Fibroblast of villous mesenchyme (primary cell): ENCODE data around the gene KIF11. TPM values are rescaled to one million over a fixed set of nuclear protein-coding genes. Genes with fewer than 3 reads are reported as not detected.

Source experiments
- DNase-seq: peaks from one replicate; pipeline ENCODE4 v3.0.0-alpha.2; 2010; ENCODE audit warnings: low read depth
- H3K4me3 ChIP-seq: 2 replicates; pipeline ENCODE4 v1.5.1; 2011; ENCODE audit warnings: low read depth, mild to moderate bottlenecking, low read length
- total RNA-seq: library from RNA; depleted of rRNA; stranded (reverse); fragments of >200 nt; gene quantifications from 2 replicates; pipeline ENCODE4 v1.2.3, GENCODE V29; 2012
- TF ChIP-seq, protein P1 (sequence below): IDR thresholded peaks from 2 replicates; pipeline ENCODE4 v1.5.1; 2012; ENCODE audit warnings: low read depth, mild to moderate bottlenecking, low read length; ENCODE audit not compliant: insufficient read depth

The KIF11 gene
- total RNA-seq, 1 donor: 20.7 TPM

DNA sequence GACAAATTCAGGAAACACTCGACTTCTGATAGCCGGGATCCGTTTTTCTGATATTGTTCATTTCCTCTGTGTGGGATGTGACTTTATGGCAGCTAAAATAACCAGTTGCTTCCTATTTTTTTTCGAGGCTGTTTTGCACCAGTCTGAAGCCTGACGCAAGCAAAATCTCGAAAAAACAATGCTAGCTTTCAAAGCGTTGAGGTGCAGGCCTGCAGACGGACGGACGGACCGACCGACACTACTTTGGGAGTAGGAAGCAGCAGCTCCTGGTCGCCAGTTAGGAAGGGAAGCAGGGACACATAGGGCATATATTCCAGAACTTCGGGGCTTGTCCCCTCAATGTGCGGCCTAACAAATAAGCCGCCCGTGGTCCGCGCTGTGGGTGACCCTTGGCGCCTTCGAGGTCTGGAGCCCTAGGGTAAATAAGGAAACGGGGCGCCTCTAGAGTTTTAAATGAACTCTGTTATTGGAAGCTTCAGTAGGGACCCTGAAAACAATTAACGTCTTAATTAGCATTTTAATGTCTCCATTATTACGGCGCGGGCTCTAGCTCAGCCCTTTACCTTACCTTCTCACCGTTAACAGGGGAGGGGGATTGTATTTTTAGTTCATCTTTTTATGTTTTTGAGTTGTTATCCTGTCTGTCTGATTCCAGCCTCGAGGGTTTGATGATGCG, 98.1 kb downstream of the KIF11 start:
- TF ChIP-seq, protein P1, sequence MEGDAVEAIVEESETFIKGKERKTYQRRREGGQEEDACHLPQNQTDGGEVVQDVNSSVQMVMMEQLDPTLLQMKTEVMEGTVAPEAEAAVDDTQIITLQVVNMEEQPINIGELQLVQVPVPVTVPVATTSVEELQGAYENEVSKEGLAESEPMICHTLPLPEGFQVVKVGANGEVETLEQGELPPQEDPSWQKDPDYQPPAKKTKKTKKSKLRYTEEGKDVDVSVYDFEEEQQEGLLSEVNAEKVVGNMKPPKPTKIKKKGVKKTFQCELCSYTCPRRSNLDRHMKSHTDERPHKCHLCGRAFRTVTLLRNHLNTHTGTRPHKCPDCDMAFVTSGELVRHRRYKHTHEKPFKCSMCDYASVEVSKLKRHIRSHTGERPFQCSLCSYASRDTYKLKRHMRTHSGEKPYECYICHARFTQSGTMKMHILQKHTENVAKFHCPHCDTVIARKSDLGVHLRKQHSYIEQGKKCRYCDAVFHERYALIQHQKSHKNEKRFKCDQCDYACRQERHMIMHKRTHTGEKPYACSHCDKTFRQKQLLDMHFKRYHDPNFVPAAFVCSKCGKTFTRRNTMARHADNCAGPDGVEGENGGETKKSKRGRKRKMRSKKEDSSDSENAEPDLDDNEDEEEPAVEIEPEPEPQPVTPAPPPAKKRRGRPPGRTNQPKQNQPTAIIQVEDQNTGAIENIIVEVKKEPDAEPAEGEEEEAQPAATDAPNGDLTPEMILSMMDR: no peak
- peak overlapping the region; percentile 72 for H3K4me3 ChIP-seq
- no peak for DNase-seq

DNA sequence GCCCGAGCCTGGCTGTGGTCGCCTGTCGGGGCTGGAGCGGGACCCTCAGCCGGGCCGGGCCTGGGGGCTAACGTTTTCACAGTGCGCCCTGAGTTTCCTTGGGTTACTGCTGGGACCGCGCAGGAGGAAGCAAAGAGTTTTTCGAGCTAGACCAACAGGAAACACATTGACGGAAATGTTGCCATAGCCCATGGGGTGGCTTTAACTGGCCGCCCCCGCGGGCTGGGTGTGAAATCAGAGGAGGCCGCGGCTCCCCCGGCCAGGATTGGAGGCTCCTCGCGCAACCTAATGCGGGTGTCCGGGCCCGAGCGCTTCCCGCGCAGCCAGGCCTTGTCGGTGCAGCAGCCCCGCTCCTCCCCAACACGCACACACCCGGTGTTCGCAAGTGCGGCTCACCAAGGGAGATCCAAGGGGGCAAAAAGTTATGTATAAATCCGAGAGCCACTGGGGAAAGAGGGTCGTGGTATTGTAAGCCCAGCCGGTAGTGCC, 98.7 kb downstream of the KIF11 start:
- DNase-seq: no peak
- TF ChIP-seq, protein P1: no peak
- no peak overlapping the region for H3K4me3 ChIP-seq

DNA sequence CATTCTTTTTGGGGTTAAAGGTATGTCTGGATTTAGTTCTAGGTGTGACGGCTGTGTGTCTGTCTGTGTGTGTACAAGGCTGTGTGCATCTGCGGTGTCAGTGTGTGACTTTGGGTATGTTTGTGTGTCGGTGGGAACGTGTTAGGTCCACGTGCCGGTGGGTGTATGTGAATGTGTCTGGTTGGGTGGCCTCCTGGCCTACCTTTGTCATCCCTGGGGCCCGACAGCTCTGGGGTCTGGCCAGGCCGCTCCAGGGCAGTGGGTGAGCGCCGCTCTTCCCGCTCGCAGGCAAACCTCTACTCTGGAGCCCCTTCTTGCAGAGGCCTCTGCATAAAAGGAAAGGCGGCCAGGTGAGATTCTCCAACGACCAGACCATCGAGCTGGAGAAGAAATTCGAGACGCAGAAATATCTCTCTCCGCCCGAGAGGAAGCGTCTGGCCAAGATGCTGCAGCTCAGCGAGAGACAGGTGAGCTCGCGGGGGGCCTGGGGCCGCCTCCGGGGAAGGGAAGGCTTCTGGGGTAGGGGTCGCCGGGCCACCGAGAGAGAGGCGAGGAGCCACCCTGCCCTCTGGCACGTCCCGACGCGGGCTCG, 99.2 kb downstream of the KIF11 start:
- H3K4me3 ChIP-seq: peak overlapping the region; percentile 8
- TF ChIP-seq, protein P1: no peak
- no peak for DNase-seq

DNA sequence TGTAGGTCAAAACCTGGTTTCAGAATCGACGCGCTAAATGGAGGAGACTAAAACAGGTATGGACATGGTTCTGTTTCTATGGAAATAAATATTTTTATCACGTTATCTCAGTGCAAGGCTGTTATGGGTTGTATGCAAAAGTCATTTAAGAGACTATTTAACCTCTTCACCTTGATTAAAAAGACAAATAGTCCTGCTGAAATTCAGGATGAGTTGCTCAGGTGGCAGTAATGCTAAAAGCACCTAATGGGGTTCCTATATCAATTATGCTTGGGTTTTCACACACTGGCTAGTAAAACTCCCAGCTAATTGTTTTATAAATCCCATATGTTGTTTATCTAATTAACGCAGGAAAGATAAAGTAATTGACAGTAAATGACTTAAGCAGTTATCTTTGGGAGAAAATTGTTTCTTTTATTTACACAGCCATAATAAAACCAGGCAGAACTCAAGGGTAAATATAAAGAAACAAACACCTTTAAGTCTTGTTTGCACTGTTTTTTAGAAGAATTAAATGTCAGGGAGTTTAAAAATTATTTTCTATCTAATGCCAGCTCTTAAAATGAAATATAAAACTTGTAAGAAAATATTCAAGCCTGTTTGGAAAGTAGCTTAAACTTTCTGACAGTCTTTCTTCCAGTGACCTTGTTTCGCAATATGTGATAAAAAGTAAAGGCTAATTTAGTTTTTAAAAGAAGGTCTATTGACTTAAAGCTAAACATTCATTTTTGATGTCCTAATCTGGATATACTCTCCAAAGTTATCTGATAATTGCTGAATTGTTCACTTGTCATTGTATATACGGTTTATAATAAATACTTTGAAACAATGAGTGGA, 100.0 kb downstream of the KIF11 start:
- no peak for DNase-seq
- TF ChIP-seq, protein P1: no peak
- H3K4me3 ChIP-seq: peak overlapping the region; percentile 8

DNA sequence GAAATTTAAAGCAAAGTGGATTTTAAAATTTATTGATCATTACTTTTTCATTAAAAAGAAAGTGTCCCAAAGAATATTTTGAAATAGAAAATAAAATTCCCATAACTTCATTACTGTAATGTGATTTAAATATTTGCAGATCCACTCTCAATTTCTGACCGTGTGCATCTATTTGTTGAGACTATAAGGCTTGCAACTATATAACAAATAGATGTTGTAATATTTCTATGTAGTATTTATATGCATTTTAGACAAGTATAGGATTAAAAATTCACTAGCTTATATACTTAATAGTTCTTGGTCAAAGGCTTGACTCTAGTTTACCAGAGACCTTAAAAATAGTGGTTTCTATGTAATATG, 100.6 kb downstream of the KIF11 start:
- DNase-seq: no peak
- TF ChIP-seq, protein P1: no peak
- no peak overlapping the region for H3K4me3 ChIP-seq

DNA sequence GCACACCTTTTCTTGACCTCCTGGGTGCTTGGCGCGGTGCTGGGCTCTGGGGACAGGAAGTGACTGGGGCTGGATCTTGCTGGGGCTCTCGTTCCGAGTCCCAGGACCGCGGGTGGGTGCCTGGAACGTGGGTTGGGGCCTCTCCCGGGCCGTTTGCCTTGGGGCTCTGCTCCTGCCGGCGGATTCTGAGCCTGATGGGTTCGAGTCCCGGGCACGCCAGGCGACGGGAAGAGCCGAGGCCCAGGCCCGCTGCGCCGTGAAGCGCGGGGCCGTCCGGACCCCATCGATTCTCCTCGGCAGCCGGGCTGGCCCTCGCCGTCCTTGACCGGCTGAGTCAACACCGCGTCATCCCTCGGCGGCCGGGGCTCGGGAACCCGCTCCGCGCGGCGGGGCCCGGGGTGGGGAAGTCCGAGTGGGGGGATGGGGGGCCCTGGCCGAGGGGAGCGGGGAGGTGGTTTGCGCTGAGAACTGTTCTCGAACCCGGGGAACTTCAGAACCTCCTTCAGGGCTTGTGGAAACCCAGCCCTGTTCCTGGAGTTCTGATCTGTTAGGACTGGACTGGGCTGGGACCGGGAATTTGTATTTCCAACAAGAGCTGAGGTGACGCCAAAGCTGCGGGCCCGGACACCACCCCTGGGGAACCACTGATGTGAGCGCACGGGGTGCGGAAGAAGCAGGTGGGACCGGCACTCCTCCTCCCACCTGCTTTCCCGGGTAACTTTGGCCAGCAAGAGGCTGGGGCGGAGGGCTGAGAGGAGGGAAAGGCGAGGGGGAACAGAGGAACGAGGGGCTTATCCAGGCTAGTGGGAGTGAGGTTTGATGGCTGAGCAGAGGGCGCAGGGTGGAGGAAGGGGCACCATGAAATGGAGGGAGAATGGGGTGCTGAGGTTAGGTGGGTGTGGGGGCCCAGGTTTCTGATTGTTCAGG, 103.0 kb downstream of the KIF11 start:
- peak overlapping the region; percentile 53 for H3K4me3 ChIP-seq
- DNase-seq: peak; percentile 63
- TF ChIP-seq, protein P1: no peak
